Testis (tissue), 2 donors: Measurements from ENCODE around the gene IL21.

ENCODE experiments used
- POLR2A ChIP-seq: fragments of 450-650 bp; IDR thresholded peaks from one replicate; pipeline ENCODE4 v1.6.1; 2017; ENCODE audit warnings: antibody characterized with exemption, mild to moderate bottlenecking, moderate library complexity
- TF ChIP-seq, protein P1 (sequence below), 3 experiments: fragments of 450-650 bp in 2 of 3; fragments of 200-600 bp in 1 of 3; sonication (generic) in 1 of 3; IDR thresholded peaks; one replicate each; pipeline ENCODE4 v1.5.1; 2016 to 2019; ENCODE audit warnings: antibody characterized with exemption in 3 of 3, mild to moderate bottlenecking in 2 of 3, moderate library complexity in 1 of 3

DNA sequence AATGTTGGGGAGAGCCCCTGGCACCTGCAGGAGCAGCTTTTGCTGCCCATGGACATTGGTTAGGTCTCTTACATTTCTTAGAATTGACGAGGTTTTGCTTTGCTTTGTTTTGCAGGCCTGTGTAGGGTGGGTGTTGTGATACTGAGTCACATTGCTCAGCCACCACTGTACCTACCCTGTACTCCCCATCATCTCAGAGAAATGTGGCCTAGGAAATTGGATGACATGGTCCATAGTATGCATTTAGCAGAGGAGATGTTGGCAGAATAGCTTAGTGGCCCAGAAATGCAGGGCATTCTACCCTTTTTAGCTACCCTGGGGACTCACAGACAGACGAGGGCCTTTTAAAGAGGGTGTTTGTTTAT lies 43.7 kb downstream of the IL21 start:
- TF ChIP-seq, protein P1, sequence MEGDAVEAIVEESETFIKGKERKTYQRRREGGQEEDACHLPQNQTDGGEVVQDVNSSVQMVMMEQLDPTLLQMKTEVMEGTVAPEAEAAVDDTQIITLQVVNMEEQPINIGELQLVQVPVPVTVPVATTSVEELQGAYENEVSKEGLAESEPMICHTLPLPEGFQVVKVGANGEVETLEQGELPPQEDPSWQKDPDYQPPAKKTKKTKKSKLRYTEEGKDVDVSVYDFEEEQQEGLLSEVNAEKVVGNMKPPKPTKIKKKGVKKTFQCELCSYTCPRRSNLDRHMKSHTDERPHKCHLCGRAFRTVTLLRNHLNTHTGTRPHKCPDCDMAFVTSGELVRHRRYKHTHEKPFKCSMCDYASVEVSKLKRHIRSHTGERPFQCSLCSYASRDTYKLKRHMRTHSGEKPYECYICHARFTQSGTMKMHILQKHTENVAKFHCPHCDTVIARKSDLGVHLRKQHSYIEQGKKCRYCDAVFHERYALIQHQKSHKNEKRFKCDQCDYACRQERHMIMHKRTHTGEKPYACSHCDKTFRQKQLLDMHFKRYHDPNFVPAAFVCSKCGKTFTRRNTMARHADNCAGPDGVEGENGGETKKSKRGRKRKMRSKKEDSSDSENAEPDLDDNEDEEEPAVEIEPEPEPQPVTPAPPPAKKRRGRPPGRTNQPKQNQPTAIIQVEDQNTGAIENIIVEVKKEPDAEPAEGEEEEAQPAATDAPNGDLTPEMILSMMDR (IDR thresholded peaks at IDR 0.05): no peak
- no peak for TF ChIP-seq POLR2A
